K562 (cell line): ENCODE results near the gene PAK1IP1. TPM values are rescaled to one million over a fixed set of nuclear protein-coding genes. Genes with fewer than 3 reads are reported as not detected.

Source experiments
- CREBBP ChIP-seq: IDR thresholded peaks from one replicate; pipeline ENCODE4 v1.6.1; 2012; ENCODE audit warnings: low read depth, mild to moderate bottlenecking, control low read depth, inconsistent platforms, low read length
- ELF4 ChIP-seq: fragments of 450-650 bp; formaldehyde crosslinking; IDR thresholded peaks from 2 replicates; pipeline ENCODE4 v1.4.0; 2022; ENCODE audit warnings: missing genetic modification characterization
- GABPA ChIP-seq: fragments of 200-800 bp; sonication (Bioruptor generic); conservative IDR thresholded peaks from 2 replicates; pipeline ENCODE4 v1.6.1; 2016; ENCODE audit warnings: low read depth, missing genetic modification characterization, missing compliant biosample characterization
- NR4A1 ChIP-seq, 2 experiments: fragments of 250-450 bp in 1 of 2; fragments of 450-650 bp in 1 of 2; sonication (Bioruptor Pico) in 1 of 2; IDR thresholded peaks; 2 replicates each; pipeline versions ENCODE4 v1.4.0 to v1.6.1; 2016 to 2020; ENCODE audit warnings: mild to moderate bottlenecking in 2 of 2, missing compliant biosample characterization in 1 of 2, missing genetic modification characterization in 1 of 2, moderate library complexity in 1 of 2
- SMARCA4 ChIP-seq: fragments of 450-650 bp; IDR thresholded peaks from 2 replicates; pipeline ENCODE4 v1.6.1; 2016
- ZSCAN29 ChIP-seq: fragments of 450-650 bp; IDR thresholded peaks from 2 replicates; pipeline ENCODE4 v1.6.1; 2017
- polyA plus RNA-seq, 8 experiments: library from polyadenylated mRNA; depleted of rRNA in 4 of 8; stranded (reverse) in 5 of 8; unstranded in 3 of 8; fragments of >200 nt; fragmentation: Nextera tagmentation in 2 of 8; fragmentation: Illumina TruSeq in 1 of 8; extraction: Ambion mirVana in 2 of 8; extraction: Trizol in 1 of 8; gene quantifications; 2 replicates each; pipeline versions ENCODE4 v1.2.1 to v1.2.3, GENCODE V29; 2011 to 2014; ENCODE audit warnings: inconsistent platforms in 1 of 8, missing spikeins in 1 of 8
- total RNA-seq, 7 experiments: library from RNA; depleted of rRNA in 6 of 7; stranded (reverse); fragments of >200 nt in 6 of 7; fragmentation: Illumina TruSeq in 2 of 7; extraction: Trizol in 2 of 7; gene quantifications; 2 replicates each; pipeline versions ENCODE4 v1.2.1 to v1.2.3, GENCODE V29; 2011 to 2021; ENCODE audit warnings: low replicate concordance in 1 of 7
- TF ChIP-seq, protein P1 (sequence below), 2 experiments: fragments of 450-650 bp; IDR thresholded peaks; 2 replicates each; pipeline ENCODE4 v1.6.1; 2016; ENCODE audit warnings: mild to moderate bottlenecking in 2 of 2, borderline replicate concordance in 1 of 2, low read depth in 1 of 2, moderate library complexity in 1 of 2
- TF ChIP-seq, protein P2 (sequence below): sonication (generic); formaldehyde crosslinking; IDR thresholded peaks from 2 replicates; pipeline ENCODE4 v1.8.1; 2023; ENCODE audit warnings: mild to moderate bottlenecking, missing genetic modification reagents, moderate library complexity
- TF ChIP-seq, protein P3 (sequence below): fragments of 250-450 bp; sonication (Bioruptor Pico); IDR thresholded peaks from 2 replicates; pipeline ENCODE4 v1.5.1; 2021; ENCODE audit warnings: mild to moderate bottlenecking
- TF ChIP-seq, protein P4 (sequence below): sonication (generic); formaldehyde crosslinking; IDR thresholded peaks from 2 replicates; pipeline ENCODE4 v1.8.1; 2023; ENCODE audit warnings: mild to moderate bottlenecking, missing genetic modification reagents
- TF ChIP-seq, protein P5 (sequence below): IDR thresholded peaks from 2 replicates; pipeline ENCODE4 v1.6.1; 2012; ENCODE audit warnings: low read depth, low read length, improper control_type of control experiment, borderline replicate concordance

Gene PAK1IP1
- total and polyA plus RNA-seq, 9 of the 15 experiments (the other 6 are each of a cell fraction or from before 2014, with no cell fraction given): 50.0 to 200 (median 87.0) TPM

DNA sequence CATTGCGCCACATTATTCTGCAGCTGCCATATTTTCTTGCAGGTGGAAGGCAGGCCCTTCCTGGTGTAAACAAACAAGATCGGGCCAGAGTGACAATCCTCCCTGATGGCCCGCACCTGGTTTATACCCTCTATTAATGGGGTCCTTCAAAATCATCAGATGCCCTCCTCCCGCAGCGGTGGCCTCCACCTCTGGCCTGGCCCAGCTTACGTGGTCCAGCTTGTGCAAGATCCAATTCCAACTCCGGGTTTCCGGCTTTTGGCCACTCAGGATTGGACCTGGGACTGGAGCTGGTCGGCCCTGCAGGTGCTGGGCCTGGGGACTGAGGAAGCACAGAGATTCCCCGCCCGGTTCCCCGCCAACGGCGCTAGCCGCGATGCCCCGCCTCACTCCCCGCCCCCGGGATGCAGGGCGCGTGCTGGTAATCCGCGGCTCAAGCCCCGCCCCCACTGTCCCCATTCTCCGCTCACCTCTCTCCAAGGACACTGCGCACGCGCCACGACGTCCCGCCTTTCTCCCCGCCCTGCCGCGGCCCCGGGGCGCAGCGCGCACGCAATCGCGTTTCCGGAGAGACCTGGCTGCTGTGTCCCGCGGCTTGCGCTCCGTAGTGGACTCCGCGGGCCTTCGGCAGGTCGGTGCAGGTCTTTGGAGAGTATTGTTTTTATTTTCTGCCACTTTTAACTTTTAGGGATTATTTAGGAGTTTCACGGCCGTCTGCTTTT, 52.6 kb downstream of the PAK1IP1 start, which contains the start of gene TMEM14B (continued):
- TF ChIP-seq, protein P1, sequence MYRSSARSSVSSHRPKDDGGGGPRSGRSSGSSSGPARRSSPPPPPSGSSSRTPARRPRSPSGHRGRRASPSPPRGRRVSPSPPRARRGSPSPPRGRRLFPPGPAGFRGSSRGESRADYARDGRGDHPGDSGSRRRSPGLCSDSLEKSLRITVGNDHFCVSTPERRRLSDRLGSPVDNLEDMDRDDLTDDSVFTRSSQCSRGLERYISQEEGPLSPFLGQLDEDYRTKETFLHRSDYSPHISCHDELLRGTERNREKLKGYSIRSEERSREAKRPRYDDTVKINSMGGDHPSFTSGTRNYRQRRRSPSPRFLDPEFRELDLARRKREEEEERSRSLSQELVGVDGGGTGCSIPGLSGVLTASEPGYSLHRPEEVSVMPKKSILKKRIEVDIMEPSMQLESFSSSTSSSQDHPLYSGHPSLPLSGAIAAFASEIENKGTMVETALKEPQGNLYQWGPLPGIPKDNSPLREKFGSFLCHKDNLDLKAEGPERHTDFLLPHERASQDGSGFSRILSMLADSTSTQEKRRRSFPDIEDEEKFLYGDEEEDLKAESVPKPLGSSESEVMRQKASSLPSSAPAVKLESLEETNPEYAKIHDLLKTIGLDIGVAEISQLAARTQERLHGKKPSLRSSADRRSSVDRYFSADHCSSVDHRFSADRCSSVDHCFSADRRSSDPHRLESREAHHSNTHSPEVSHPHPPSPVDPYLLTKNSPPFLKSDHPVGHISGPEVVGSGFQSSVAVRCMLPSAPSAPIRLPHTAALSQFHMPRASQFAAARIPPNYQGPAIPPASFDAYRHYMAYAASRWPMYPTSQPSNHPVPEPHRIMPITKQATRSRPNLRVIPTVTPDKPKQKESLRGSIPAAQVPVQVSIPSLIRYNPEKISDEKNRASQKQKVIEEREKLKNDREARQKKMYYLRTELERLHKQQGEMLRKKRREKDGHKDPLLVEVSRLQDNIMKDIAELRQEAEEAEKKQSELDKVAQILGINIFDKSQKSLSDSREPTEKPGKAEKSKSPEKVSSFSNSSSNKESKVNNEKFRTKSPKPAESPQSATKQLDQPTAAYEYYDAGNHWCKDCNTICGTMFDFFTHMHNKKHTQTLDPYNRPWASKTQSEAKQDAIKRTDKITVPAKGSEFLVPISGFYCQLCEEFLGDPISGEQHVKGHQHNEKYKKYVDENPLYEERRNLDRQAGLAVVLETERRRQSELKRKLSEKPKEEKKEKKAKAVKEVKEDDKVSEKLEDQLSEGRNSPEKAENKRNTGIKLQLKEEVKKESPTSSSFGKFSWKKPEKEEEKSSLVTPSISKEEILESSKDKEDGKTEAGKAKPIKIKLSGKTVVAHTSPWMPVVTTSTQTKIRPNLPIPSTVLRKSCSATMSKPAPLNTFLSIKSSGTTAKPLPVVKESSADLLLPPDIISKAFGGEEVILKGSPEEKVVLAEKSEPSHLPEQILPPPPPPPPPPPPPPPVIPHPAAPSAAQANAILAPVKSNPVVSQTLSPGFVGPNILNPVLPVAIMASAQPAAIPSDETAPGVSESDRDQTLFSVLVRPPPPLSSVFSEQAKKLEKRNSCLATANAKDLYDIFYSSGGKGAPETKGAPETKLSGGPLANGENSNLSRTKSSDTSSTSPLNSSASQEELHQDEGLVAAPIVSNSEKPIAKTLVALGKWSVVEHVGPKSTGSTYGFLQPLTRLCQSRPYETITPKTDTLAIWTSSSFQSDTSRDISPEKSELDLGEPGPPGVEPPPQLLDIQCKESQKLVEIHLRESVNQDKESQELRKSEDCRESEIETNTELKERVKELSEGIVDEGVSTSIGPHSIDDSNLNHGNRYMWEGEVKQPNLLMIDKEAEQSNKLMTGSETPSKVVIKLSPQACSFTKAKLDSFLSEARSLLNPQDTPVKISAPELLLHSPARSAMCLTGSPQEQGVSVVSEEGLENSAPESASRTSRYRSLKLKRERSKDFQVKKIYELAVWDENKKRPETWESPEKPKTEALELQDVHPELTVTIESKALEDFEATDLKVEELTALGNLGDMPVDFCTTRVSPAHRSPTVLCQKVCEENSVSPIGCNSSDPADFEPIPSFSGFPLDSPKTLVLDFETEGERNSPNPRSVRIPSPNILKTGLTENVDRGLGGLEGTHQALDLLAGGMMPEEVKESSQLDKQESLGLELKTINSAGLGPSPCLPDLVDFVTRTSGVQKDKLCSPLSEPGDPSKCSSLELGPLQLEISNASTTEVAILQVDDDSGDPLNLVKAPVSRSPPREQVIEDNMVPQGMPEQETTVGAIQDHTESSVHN (IDR thresholded peaks at IDR 0.05; ENCODE audit: borderline replicate concordance in 1 of 2, low read depth in 1 of 2): no peak
- TF ChIP-seq, protein P2, sequence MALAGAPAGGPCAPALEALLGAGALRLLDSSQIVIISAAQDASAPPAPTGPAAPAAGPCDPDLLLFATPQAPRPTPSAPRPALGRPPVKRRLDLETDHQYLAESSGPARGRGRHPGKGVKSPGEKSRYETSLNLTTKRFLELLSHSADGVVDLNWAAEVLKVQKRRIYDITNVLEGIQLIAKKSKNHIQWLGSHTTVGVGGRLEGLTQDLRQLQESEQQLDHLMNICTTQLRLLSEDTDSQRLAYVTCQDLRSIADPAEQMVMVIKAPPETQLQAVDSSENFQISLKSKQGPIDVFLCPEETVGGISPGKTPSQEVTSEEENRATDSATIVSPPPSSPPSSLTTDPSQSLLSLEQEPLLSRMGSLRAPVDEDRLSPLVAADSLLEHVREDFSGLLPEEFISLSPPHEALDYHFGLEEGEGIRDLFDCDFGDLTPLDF (CRISPR knock-in tag): peak; percentile 94
- TF ChIP-seq, protein P3, sequence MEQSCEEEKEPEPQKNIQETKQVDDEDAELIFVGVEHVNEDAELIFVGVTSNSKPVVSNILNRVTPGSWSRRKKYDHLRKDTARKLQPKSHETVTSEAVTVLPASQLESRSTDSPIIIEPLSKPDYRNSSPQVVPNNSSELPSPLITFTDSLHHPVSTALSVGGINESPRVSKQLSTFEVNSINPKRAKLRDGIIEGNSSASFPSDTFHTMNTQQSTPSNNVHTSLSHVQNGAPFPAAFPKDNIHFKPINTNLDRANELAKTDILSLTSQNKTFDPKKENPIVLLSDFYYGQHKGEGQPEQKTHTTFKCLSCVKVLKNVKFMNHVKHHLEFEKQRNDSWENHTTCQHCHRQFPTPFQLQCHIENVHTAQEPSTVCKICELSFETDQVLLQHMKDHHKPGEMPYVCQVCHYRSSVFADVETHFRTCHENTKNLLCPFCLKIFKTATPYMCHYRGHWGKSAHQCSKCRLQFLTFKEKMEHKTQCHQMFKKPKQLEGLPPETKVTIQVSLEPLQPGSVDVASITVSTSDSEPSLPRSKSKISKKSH (CRISPR knock-in tag): no peak
- TF ChIP-seq ELF4 (CRISPR knock-in tag) (0 out of 2 replicates have a peak, but pooled peaks have one; percentile 47), SMARCA4 (peak; percentile 20; the same call in 1 of the 2 replicates), GABPA (peak; percentile 85), CREBBP (no peak), NR4A1 (CRISPR knock-in tag; IDR thresholded peaks at IDR 0.05) (no peak), NR4A1 (tag; IDR thresholded peaks at IDR 0.05) (peak; percentile 54), ZSCAN29 (peak; percentile 25; the same call in 1 of the 2 replicates)
- TF ChIP-seq, protein P4, sequence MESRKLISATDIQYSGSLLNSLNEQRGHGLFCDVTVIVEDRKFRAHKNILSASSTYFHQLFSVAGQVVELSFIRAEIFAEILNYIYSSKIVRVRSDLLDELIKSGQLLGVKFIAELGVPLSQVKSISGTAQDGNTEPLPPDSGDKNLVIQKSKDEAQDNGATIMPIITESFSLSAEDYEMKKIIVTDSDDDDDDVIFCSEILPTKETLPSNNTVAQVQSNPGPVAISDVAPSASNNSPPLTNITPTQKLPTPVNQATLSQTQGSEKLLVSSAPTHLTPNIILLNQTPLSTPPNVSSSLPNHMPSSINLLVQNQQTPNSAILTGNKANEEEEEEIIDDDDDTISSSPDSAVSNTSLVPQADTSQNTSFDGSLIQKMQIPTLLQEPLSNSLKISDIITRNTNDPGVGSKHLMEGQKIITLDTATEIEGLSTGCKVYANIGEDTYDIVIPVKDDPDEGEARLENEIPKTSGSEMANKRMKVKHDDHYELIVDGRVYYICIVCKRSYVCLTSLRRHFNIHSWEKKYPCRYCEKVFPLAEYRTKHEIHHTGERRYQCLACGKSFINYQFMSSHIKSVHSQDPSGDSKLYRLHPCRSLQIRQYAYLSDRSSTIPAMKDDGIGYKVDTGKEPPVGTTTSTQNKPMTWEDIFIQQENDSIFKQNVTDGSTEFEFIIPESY: peak; percentile 70
- TF ChIP-seq, protein P5, sequence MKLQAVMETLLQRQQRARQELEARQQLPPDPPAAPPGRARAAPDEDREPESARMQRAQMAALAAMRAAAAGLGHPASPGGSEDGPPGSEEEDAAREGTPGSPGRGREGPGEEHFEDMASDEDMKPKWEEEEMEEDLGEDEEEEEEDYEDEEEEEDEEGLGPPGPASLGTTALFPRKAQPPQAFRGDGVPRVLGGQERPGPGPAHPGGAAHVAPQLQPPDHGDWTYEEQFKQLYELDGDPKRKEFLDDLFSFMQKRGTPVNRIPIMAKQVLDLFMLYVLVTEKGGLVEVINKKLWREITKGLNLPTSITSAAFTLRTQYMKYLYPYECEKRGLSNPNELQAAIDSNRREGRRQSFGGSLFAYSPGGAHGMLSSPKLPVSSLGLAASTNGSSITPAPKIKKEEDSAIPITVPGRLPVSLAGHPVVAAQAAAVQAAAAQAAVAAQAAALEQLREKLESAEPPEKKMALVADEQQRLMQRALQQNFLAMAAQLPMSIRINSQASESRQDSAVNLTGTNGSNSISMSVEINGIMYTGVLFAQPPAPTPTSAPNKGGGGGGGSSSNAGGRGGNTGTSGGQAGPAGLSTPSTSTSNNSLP: peak; percentile 18; the same call in 1 of the 2 replicates
